OCI-LY1 (cell line): ENCODE measurements around the gene CDH1.
"Not testable (repeated sequence)": the region's sequence is repeated elsewhere in the genome, so short reads cannot be mapped to it uniquely, and the experiment has no call there.

Experiments used
- H2AFZ ChIP-seq: fragments of 200-600 bp; sonication (generic), shearing (Covaris generic); 2 replicates; pipeline ENCODE4 v1.6.0; 2014; ENCODE audit warnings: antibody characterized with exemption, mild to moderate bottlenecking, low read length
- H3F3A ChIP-seq: fragments of 200-600 bp; sonication (generic), shearing (Covaris generic); 2 replicates; pipeline ENCODE4 v1.6.0; 2014; ENCODE audit warnings: mild to moderate bottlenecking, antibody characterized with exemption, low read length, moderate library complexity; ENCODE audit not compliant: insufficient read depth
- H3K27ac ChIP-seq: fragments of 200-600 bp; sonication (generic); 2 replicates; pipeline ENCODE4 v1.5.1; 2014; ENCODE audit warnings: low read length, mixed run types, mild to moderate bottlenecking, low read depth; ENCODE audit not compliant: poor library complexity, severe bottlenecking
- H3K27me3 ChIP-seq: fragments of 200-600 bp; sonication (generic); 2 replicates; pipeline ENCODE4 v1.6.0; 2014; ENCODE audit warnings: antibody characterized with exemption, mild to moderate bottlenecking, low read length, moderate library complexity; ENCODE audit not compliant: insufficient read depth
- H3K36me3 ChIP-seq: fragments of 200-600 bp; sonication (generic); 2 replicates; pipeline ENCODE4 v1.6.1; 2014; ENCODE audit warnings: mild to moderate bottlenecking, antibody characterized with exemption, low read length, moderate library complexity, mixed read lengths; ENCODE audit not compliant: insufficient read depth
- H3K4me1 ChIP-seq: fragments of 200-600 bp; sonication (generic); 2 replicates; pipeline ENCODE4 v1.5.1; 2014; ENCODE audit warnings: mild to moderate bottlenecking, low read length, moderate library complexity; ENCODE audit not compliant: insufficient read depth, severe bottlenecking
- H3K4me2 ChIP-seq: fragments of 200-600 bp; sonication (generic), shearing (Covaris generic); 2 replicates; pipeline ENCODE4 v1.6.1; 2014; ENCODE audit warnings: low read length
- H3K4me3 ChIP-seq: fragments of 200-600 bp; sonication (generic); 2 replicates; pipeline ENCODE4 v1.5.1; 2014; ENCODE audit warnings: low read length, low read depth, mild to moderate bottlenecking, mixed read lengths; ENCODE audit not compliant: poor library complexity, severe bottlenecking
- H3K79me2 ChIP-seq: fragments of 200-600 bp; shearing (Covaris generic); 2 replicates; pipeline ENCODE4 v1.6.1; 2016; ENCODE audit warnings: mixed run types, low read length, mixed read lengths; ENCODE audit not compliant: insufficient read depth
- H3K9ac ChIP-seq: fragments of 200-600 bp; sonication (generic), shearing (Covaris generic); 2 replicates; pipeline ENCODE4 v1.6.1; 2014; ENCODE audit warnings: mild to moderate bottlenecking, low read length, mixed read lengths
- H3K9me2 ChIP-seq: fragments of 200-600 bp; sonication (generic), shearing (Covaris generic); 2 replicates; pipeline ENCODE4 v1.6.1; 2014; ENCODE audit warnings: low read depth, mild to moderate bottlenecking, low read length, mixed read lengths
- H3K9me3 ChIP-seq: fragments of 200-600 bp; shearing (Covaris generic); 2 replicates; pipeline ENCODE4 v1.6.1; 2014; ENCODE audit warnings: low read length, mixed read lengths
- H4K20me1 ChIP-seq: fragments of 200-600 bp; sonication (generic), shearing (Covaris generic); 2 replicates; pipeline ENCODE4 v1.6.0; 2016; ENCODE audit warnings: mild to moderate bottlenecking, low read length; ENCODE audit not compliant: insufficient read depth
- CTCF ChIP-seq: fragments of 200-600 bp; sonication (generic), shearing (Covaris generic); IDR thresholded peaks from 2 replicates; pipeline ENCODE4 v1.5.1; 2017; ENCODE audit warnings: mild to moderate bottlenecking, antibody characterized with exemption, low read length, moderate library complexity, mixed read lengths
- EZH2 ChIP-seq: fragments of 200-600 bp; sonication (generic), shearing (Covaris generic); IDR thresholded peaks from 2 replicates; pipeline ENCODE4 v1.8.0; 2017; ENCODE audit warnings: borderline replicate concordance, mixed run types, mild to moderate bottlenecking, antibody characterized with exemption, low read length, moderate library complexity, mixed read lengths

Gene CDH1

DNA sequence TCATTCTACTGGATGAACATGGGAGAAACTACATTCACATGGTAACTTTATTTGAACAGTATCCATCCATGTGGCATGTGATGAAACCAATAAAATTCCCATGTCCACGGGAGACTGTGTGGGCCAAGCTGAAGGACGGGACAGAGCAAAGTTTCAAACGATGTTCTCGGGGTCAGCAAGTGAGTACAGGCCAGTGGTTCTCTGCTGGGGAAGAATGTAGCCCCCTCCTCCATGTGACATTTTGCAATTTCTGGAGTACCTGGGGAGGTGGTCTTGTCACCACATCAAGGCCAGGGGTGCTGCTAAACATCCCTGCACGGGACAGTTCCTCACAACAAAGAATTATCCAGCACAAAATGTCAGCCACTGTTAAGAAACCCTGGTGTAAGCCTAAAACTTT is 98.9 kb downstream of the CDH1 start:
- no peaks in the 10 kb centered on the region for H3K79me2 ChIP-seq
- no peak overlapping the region for H2AFZ ChIP-seq
- H3K9me2 ChIP-seq, result no peaks in the 10 kb centered on the region
- H3F3A ChIP-seq, result no peaks in the 10 kb centered on the region
- no peaks in the 10 kb centered on the region for H3K36me3 ChIP-seq
- no peaks in the 10 kb centered on the region for H4K20me1 ChIP-seq
- H3K27ac ChIP-seq, result no peak overlapping the region
- H3K4me1 ChIP-seq, result no peaks in the 10 kb centered on the region
- no peak overlapping the region for H3K4me3 ChIP-seq
- no peak overlapping the region for H3K4me2 ChIP-seq
- H3K27me3 ChIP-seq, result no peaks in the 10 kb centered on the region
- H3K9me3 ChIP-seq, result no peaks in the 10 kb centered on the region
- H3K9ac ChIP-seq, result no peak overlapping the region
- TF ChIP-seq CTCF (no peak), EZH2 (no peak)

DNA sequence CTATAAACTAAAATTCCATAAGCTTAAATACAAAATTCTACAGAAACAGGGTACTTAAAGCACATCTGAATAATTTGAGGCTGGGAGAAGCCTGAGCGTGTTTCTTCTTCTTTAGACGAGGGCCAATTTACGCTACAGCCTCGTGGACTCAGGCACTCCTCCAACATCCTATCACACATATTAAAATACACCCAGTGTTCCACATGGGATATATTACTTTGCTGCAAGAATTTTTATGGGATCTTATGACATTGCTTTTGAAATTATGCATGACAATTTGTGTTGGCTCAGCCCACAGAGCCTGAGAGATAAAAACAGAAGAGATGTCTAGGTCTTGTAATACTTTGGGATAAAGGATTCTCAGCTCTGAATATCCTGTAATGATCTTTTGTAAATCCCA is 102.7 kb downstream of the CDH1 start:
- Histone ChIP-seq H3F3A (no peaks in the 10 kb centered on the region), H3K9me2 (no peaks in the 10 kb centered on the region), H3K36me3 (no peaks in the 10 kb centered on the region), H3K27ac (no peak overlapping the region), H3K4me2 (no peak overlapping the region), H3K4me3 (no peak overlapping the region), H3K9ac (no peak overlapping the region), H3K27me3 (no peaks in the 10 kb centered on the region), H2AFZ (no peak overlapping the region), H4K20me1 (no peaks in the 10 kb centered on the region), H3K9me3 (no peaks in the 10 kb centered on the region), H3K79me2 (peaks cover 5% of the 10 kb centered on the region; the same call in 1 of the 2 replicates), H3K4me1 (peaks cover 15% of the 10 kb centered on the region)
- TF ChIP-seq CTCF (no peak), EZH2 (no peak)

DNA sequence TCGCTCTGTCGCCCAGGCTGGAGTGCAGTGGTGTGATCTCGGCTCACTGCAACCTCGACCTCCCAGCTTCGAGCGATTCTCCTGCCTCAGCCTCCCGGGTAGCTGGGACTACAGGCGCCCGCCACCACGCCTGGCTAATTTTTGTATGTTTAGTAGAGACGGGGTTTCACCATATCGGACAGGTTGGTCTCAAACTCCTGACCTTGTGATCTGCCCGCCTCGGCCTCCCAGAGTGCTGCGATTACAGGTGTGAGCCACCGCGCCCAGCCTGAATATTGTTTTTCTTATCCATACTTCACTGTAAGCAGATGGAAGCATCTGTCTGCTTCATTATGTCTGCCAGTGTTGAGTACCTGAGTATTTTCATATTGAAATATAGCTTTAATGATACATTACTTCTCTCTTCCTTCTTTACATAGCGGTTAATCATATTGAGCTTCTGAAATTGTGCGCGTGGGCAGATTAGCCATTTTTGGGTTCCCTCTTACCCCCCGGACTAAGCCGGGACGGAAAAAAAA is 105.9 kb downstream of the CDH1 start:
- H4K20me1 ChIP-seq, H3F3A ChIP-seq, H3K9me3 ChIP-seq, H3K27me3 ChIP-seq, H3K27ac ChIP-seq, H3K36me3 ChIP-seq, H3K79me2 ChIP-seq, H3K9me2 ChIP-seq: not testable (repeated sequence)
- Histone ChIP-seq H3K4me3 (peak overlapping the region; percentile 72), H3K4me1 (peaks cover 15% of the 10 kb centered on the region), H3K9ac (peak overlapping the region; percentile 83), H3K4me2 (peak overlapping the region; percentile 89), H2AFZ (peak overlapping the region; percentile 80)

- peak within 1 kb of the TSS; percentile 80 for H2AFZ ChIP-seq
- no peaks in the 10 kb centered on the region for H4K20me1 ChIP-seq
- no peaks in the 10 kb centered on the region for H3F3A ChIP-seq
- H3K9me3 ChIP-seq, result no peaks in the 10 kb centered on the region
- H3K4me2 ChIP-seq, result peak within 1 kb of the TSS; percentile 89
- TF ChIP-seq EZH2 (no peak), CTCF (peak; percentile 65)
- peak within 1 kb of the TSS; percentile 72 for H3K4me3 ChIP-seq
- H3K27me3 ChIP-seq, result no peaks in the 10 kb centered on the region
- H3K27ac ChIP-seq, result peak within 1 kb of the TSS; percentile 28
- H3K4me1 ChIP-seq, result peaks cover 15% of the 10 kb centered on the region
- no peaks in the 10 kb centered on the region for H3K36me3 ChIP-seq
- H3K79me2 ChIP-seq, result peaks cover 5% of the 10 kb centered on the region; the same call in 1 of the 2 replicates
- no peaks in the 10 kb centered on the region for H3K9me2 ChIP-seq
- peak within 1 kb of the TSS; percentile 83 for H3K9ac ChIP-seq
Observed at GRCh38 chr16:68843482-68844210, 106.6 kb downstream of the CDH1 start, which contains the start of gene TANGO6. Gene TANGO6 (plus strand): TSS chr16:68843531. CDS start chr16:68843618, 87 bp downstream.
